HS-27A (cell line): ENCODE results near the gene OR2AT4.
"Not testable (repeated sequence)": the region's sequence is repeated elsewhere in the genome, so short reads cannot be mapped to it uniquely, and the experiment has no call there.

ENCODE experiments used
- DNase-seq: peaks from one replicate; pipeline ENCODE4 v3.0.0-alpha.2; 2012; ENCODE audit warnings: low read depth, missing footprints

The OR2AT4 gene

GRCh38 chr11:75068559-75068958, 28.1 kb downstream of the OR2AT4 start:
- no peak for DNase-seq

- no peak for DNase-seq
Measured at GRCh38 chr11:75066061-75066460, 30.6 kb downstream of the OR2AT4 start.

GRCh38 chr11:75063741-75064314, 32.8 kb downstream of the OR2AT4 start:
- DNase-seq, result no peak

DNA sequence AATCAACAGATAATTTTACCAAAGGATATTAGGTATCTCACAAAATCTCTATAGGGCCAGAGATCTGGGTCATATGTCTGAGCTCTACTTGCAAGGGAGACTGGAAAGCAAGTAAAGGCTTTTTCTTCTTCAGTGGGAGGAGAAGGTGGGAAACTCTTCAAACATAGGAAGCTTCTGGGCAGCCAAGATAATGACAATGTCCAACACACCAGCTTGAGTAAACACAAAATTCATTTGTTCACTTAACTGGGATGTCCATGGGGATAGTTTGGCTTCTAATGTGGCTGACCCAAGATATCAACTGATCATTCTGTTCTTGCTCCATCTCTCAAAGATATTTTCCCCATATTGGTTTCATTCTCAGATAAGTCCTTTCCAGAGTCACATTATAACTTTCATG, 37.4 kb downstream of the OR2AT4 start:
- DNase-seq, result no peak

DNA sequence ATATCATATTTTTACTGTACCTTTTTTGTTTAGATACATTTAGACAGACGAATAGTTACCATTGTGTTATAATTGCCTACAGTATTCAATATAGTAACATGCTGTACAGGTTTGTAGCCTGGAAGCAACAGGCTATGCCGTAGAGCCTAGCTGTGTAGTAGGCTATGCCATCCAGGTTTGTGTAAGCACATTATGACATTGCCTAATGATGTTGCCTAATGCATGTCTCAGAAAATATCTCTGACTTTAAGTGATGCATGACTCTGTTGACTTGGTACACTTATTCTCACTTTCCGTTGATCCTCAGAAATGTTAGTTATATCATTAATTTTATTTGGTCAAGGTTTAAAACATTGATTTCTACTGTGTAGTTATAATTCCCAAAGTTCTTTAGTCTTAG, 39.9 kb downstream of the OR2AT4 start:
- no peak for DNase-seq

DNA sequence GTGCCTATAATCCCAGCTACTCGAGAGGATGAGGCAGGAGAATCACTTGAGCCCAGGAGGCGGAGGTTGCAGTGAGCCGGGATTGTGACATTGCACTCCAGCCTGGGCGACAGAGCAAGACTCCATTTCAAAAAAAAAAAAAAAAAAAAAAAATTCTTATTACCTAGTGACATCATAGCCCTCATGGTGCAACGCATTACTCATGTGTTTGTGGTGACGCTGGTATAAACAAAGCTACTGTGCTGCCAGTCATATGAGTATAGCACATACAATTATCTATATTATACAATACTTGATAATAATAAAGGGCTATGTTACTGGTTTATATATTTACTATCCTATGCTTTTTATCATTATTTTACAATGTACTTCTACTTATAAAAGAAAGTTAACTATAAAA, 41.2 kb downstream of the OR2AT4 start:
- DNase-seq, result no peak

- no peak for DNase-seq
Measured at GRCh38 chr11:75052457-75052856, 44.2 kb downstream of the OR2AT4 start.

- no peak for DNase-seq
Measured at GRCh38 chr11:75051043-75051442, 45.6 kb downstream of the OR2AT4 start.

DNA sequence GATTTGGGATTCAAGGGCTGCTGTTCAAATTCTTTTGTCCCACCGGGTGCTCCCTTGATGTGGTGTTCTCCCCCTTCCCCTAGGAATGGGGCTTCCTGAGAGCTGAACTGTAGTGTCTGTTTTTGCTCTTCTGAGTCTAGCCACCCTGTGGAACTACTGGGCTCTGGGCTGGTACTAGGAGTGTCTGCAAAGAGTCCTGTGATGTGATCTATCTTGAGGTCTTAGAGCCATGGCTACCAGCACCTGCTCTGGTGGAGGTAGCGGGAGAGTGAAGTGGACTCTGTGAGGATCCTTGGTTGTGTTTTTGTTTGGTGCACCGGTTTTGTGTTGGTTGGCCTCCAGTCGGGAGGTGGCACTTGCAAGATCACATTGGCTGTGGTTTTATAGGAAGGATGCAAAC, 46.2 kb downstream of the OR2AT4 start:
- no peak for DNase-seq

DNA sequence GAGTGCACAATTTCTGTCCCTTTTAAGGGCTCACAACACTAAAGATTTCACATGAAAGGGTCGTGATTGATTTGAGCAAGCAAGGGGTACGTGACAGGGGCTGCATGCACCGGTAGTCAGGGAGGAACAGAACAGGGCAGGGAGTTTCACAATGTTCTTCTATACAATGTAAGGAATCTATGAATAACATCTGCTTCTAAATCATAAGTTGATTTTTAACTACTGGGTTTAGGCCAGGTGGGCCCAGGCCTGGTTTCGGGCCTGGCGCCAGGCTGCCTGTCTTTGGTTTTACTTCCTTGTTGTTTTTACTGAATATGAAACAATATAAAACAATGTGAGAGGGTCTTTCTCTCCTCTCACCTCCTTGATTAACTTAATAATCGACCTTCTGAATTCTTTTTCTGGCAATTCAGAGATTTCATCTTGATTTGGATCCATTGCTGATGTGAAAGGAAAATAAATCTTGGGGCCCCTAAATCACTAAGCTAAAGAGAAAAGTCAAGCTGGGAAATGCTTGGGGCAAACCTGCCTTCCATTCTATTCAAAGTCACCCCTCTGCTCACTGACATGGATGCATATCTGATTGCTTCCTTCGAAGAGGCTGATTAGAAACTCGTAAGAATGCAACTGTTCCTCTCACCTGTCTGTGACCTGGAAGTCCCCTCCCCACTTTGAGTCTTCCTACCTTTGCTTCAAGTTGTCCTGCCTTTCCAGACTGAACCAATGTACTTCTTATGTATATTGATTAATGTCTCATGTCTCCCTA, 47.0 kb downstream of the OR2AT4 start:
- not testable (repeated sequence) for DNase-seq

- no peak for DNase-seq
Measured at GRCh38 chr11:75047191-75047590, 49.5 kb downstream of the OR2AT4 start.

- not testable (repeated sequence) for DNase-seq
Measured at GRCh38 chr11:75046668-75047067, 50.0 kb downstream of the OR2AT4 start.

- DNase-seq, result not testable (repeated sequence)
Measured at GRCh38 chr11:75044381-75045170, 52.1 kb downstream of the OR2AT4 start.

DNA sequence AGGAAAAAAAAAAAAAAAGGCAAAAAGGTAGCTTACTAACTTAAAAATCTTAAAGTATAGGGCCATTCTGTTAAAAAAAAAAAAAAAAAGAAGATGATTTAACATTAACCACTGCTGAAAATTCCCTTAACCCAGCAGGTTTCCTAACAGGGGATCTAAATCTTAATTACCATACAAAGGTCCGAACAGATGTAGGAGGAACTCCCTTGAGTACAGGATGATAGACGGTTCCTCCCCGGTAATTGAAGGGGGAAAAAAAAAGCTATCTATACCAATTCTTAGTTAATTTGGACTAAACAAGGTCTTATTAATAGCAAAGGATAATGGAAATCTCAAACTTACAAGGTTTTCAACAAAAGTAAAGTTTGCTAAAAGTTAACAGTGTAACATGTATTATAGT, 54.9 kb downstream of the OR2AT4 start:
- DNase-seq, result not testable (repeated sequence)

DNA sequence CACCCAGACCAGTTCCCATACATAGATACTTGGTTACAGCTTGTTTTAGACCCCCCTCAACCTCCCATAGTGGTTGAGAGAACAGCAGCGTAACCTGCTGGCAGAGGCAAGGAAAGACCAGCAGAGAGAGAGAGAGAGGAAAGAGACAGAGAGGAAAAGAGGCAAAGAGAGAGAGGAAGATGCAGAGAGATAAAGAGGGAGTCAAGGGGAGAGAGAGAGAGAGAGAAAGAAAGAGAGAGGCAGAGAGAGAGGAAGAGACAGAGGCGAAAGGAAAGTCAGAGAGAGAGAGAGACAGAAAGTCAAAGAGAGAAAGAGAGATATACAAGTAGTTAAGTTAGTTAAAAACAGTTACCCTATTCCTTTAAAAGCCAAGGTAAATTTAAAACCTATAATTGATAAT, 55.4 kb downstream of the OR2AT4 start:
- no peak for DNase-seq

DNA sequence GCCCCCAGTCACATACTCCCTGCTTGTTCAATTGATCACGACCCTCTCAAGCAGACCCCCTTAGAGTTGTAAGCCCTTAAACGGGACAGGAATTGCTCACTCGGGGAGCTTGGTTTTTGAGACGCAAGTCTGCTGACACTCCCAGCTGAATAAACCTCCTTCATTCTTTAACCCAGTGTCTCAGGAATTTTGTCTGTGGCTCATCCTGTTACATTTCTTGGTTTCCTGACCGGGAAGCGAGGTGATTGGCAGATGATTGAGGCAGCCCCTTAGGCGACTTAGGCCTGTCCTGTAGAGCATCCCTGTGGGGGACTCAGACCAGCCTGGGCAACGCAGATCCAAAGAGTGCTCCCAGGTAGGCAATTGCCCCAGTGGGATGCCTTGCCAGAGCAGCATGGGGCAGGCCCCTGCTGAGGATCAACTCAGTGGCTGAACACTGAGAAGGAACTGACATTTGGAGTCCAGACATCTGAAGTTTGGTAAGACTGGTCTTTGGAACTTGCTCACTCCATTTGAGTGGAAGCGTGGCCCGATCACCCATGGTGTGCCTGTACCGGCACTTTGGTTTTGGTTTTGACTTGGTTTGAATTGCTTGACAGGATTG, 56.4 kb downstream of the OR2AT4 start:
- no peak for DNase-seq

GRCh38 chr11:75035911-75036565, 60.6 kb downstream of the OR2AT4 start:
- no peak for DNase-seq

DNA sequence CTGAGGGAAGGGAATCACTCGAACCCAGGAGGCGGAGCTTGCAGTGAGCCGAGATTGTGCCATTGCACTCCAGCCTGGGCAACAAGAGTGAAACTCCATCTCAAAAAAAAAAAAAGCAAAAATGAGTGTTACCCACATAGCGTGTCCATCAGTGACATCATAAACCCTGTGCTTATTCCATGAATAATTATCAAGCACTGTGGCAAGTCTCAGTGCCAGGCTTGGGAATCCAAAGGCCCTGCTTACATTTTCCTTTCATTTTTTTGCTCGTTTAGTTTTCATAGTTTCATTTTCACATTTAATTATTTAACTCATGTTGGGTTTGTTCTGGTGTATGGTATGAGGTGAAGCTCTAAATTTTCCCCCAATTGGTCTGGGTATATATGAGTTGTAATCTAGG, 61.4 kb downstream of the OR2AT4 start:
- DNase-seq, result no peak

- no peak for DNase-seq
Measured at GRCh38 chr11:75033916-75034315, 62.8 kb downstream of the OR2AT4 start.

- DNase-seq, result no peak
Measured at GRCh38 chr11:75032550-75032935, 64.1 kb downstream of the OR2AT4 start.

- peak; percentile 31 for DNase-seq
Measured at GRCh38 chr11:75031771-75032549, 64.7 kb downstream of the OR2AT4 start.
